Smooth muscle cell of the coronary artery (primary cell): ENCODE data around the gene TASL. TPM values are rescaled to one million over a fixed set of nuclear protein-coding genes. Genes with fewer than 3 reads are reported as not detected.

Source experiments
- total RNA-seq: library from RNA; depleted of rRNA; stranded (reverse); fragments of >200 nt; gene quantifications from 2 replicates; pipeline ENCODE4 v1.2.3, GENCODE V29; 2014; ENCODE audit warnings: low replicate concordance

TASL gene, protein sequence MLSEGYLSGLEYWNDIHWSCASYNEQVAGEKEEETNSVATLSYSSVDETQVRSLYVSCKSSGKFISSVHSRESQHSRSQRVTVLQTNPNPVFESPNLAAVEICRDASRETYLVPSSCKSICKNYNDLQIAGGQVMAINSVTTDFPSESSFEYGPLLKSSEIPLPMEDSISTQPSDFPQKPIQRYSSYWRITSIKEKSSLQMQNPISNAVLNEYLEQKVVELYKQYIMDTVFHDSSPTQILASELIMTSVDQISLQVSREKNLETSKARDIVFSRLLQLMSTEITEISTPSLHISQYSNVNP
- total RNA-seq, result not detected in 2 replicates

DNA sequence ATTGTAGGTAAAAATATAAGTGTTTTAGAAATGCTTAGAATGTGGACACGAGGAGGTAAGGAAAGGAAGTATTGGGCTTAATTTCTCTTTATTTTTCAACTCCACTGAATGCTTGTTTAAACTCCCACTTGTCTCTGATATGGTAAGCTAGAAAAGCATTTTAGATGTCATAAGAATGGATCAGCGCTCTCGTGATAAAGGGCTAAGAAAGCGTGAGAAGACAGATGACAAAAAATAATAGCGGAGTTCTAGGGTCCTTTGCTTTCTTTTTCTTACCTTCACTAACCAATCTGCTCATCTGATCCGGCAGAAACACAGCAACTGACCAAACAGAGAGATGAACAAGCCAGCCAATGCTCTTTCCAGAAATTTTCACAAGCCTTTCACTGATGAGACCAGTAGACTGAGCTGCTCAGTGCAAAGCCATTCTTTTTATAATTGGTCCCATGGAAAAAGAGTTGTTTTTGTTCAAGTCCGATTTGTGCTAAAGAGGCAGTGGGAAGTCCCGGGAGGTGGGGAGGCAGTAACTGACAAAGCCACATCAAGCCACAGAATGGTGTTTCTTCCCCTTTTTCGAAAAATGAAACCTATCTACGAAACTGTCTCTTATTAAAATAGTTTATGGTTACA is at the start of gene TASL:
Gene TASL (minus strand): TSS at position 405 of the 630 bp plus-strand sequence. CDS start 17,411 bp downstream, outside the sequence.

Other genes starting within 250 kb of the TASL start
- 3.2 and 6.4 TPM in 2 replicates for gene GK, start 75.7 kb upstream of the TASL start, total RNA-seq